WTC11 (cell line): ENCODE measurements around the gene UMOD. TPM values are rescaled to one million over a fixed set of nuclear protein-coding genes. Genes with fewer than 3 reads are reported as not detected.

Experiments
- ATAC-seq: fragments of 200-7000 bp; cut with Tn5 transposase; 2 replicates; pipeline ENCODE4 v1.10.0; 2021; ENCODE audit warnings: mild to moderate bottlenecking, moderate library complexity
- CTCF ChIA-PET: fragments of 300-600 bp; sonication (Branson Sonifier 250); formaldehyde crosslinking; loops from one replicate; lab custom pipeline; 2021; ENCODE audit warnings: antibody characterized with exemption; lab: Charles Lee
- POLR2A ChIA-PET: fragments of 350-600 bp; sonication (Branson Sonifier 250); formaldehyde crosslinking; loops from one replicate; lab custom pipeline; 2021; ENCODE audit warnings: antibody characterized with exemption; lab: Charles Lee
- DNase-seq: peaks from one replicate; pipeline ENCODE4 v3.0.0; 2021; ENCODE audit warnings: low spot score
- H3K27ac Mint-ChIP-seq: 2 replicates; pipeline ENCODE4 v1.8.0; 2021; ENCODE audit warnings: mixed read lengths
- H3K27me3 Mint-ChIP-seq: 2 replicates; pipeline ENCODE4 v1.8.0; 2021; ENCODE audit warnings: low read depth, mild to moderate bottlenecking, moderate library complexity, mixed read lengths
- H3K36me3 Mint-ChIP-seq: 2 replicates; pipeline ENCODE4 v1.8.0; 2021; ENCODE audit warnings: mixed read lengths
- H3K4me1 Mint-ChIP-seq: 2 replicates; pipeline ENCODE4 v1.8.0; 2022; ENCODE audit warnings: mixed read lengths
- H3K4me3 Mint-ChIP-seq: 2 replicates; pipeline ENCODE4 v1.8.0; 2021; ENCODE audit warnings: mild to moderate bottlenecking, moderate library complexity, mixed read lengths
- H3K9me3 Mint-ChIP-seq: 2 replicates; pipeline ENCODE4 v1.8.0; 2021; ENCODE audit warnings: mixed read lengths
- ATF2 ChIP-seq: sonication (generic); formaldehyde crosslinking; IDR thresholded peaks from 2 replicates; pipeline ENCODE4 v1.8.1; 2022; ENCODE audit warnings: low read depth, missing genetic modification reagents, borderline replicate concordance
- CBFB ChIP-seq: sonication (generic); formaldehyde crosslinking; IDR thresholded peaks from 2 replicates; pipeline ENCODE4 v1.8.1; 2022; ENCODE audit warnings: mild to moderate bottlenecking, low read depth, missing genetic modification reagents
- CTCF ChIP-seq: fragments of 200-600 bp; IDR thresholded peaks from 2 replicates; pipeline ENCODE4 v1.8.0; 2022; ENCODE audit warnings: antibody characterized with exemption
- ELF4 ChIP-seq: sonication (generic); formaldehyde crosslinking; IDR thresholded peaks from 2 replicates; pipeline ENCODE4 v1.8.1; 2022; ENCODE audit warnings: low read depth, mild to moderate bottlenecking, moderate library complexity, missing genetic modification reagents
- EMX1 ChIP-seq: fragments of 250-450 bp; sonication (Bioruptor Pico); IDR thresholded peaks from 2 replicates; pipeline ENCODE4 v1.8.0; 2021; ENCODE audit warnings: mild to moderate bottlenecking
- FOXK1 ChIP-seq: sonication (generic); formaldehyde crosslinking; IDR thresholded peaks from 2 replicates; pipeline ENCODE4 v1.8.0; 2022; ENCODE audit warnings: mild to moderate bottlenecking, moderate library complexity, missing genetic modification reagents
- GRHL2 ChIP-seq: fragments of 250-450 bp; sonication (Bioruptor Pico); IDR thresholded peaks from 2 replicates; pipeline ENCODE4 v1.8.0; 2022; ENCODE audit warnings: mild to moderate bottlenecking, moderate library complexity; ENCODE audit not compliant: insufficient replicate concordance, severe bottlenecking
- IRF1 ChIP-seq: sonication (generic); formaldehyde crosslinking; IDR thresholded peaks from 2 replicates; pipeline ENCODE4 v1.8.0; 2023; ENCODE audit warnings: missing genetic modification reagents
- KAT7 ChIP-seq: sonication (generic); formaldehyde crosslinking; IDR thresholded peaks from 2 replicates; pipeline ENCODE4 v1.8.1; 2023; ENCODE audit warnings: missing genetic modification reagents, mild to moderate bottlenecking, borderline replicate concordance
- NR1H2 ChIP-seq: sonication (generic); formaldehyde crosslinking; IDR thresholded peaks from 2 replicates; pipeline ENCODE4 v1.9.0; 2021; ENCODE audit warnings: mild to moderate bottlenecking, moderate library complexity, missing genetic modification reagents
- PRRX2 ChIP-seq: fragments of 250-450 bp; sonication (Bioruptor Pico); IDR thresholded peaks from 2 replicates; pipeline ENCODE4 v1.8.0; 2021; ENCODE audit warnings: mild to moderate bottlenecking
- STAT6 ChIP-seq: sonication (generic); formaldehyde crosslinking; conservative IDR thresholded peaks from 2 replicates; pipeline ENCODE4 v1.8.1; 2023; ENCODE audit warnings: mild to moderate bottlenecking, low read depth, missing genetic modification reagents, moderate library complexity
- TEAD4 ChIP-seq: sonication (generic); formaldehyde crosslinking; IDR thresholded peaks from 2 replicates; pipeline ENCODE4 v1.8.0; 2022; ENCODE audit warnings: mild to moderate bottlenecking, missing genetic modification reagents
- TP53 ChIP-seq: sonication (generic); formaldehyde crosslinking; IDR thresholded peaks from 2 replicates; pipeline ENCODE4 v1.8.1; 2023; ENCODE audit warnings: mild to moderate bottlenecking, missing genetic modification reagents
- USF1 ChIP-seq: sonication (generic); formaldehyde crosslinking; IDR thresholded peaks from 2 replicates; pipeline ENCODE4 v1.8.0; 2022; ENCODE audit warnings: mild to moderate bottlenecking, missing genetic modification reagents
- USF2 ChIP-seq: sonication (generic); formaldehyde crosslinking; IDR thresholded peaks from 2 replicates; pipeline ENCODE4 v1.8.1; 2023; ENCODE audit warnings: mild to moderate bottlenecking, missing genetic modification reagents, moderate library complexity
- ZBTB43 ChIP-seq: sonication (generic); formaldehyde crosslinking; IDR thresholded peaks from 2 replicates; pipeline ENCODE4 v1.8.1; 2023; ENCODE audit warnings: mild to moderate bottlenecking, missing genetic modification reagents
- ZNF138 ChIP-seq: sonication (generic); formaldehyde crosslinking; conservative IDR thresholded peaks from 2 replicates; pipeline ENCODE4 v1.8.1; 2022; ENCODE audit warnings: mild to moderate bottlenecking, moderate library complexity, missing genetic modification reagents
- ZNF219 ChIP-seq: sonication (generic); formaldehyde crosslinking; IDR thresholded peaks from 2 replicates; pipeline ENCODE4 v1.8.0; 2023; ENCODE audit warnings: missing genetic modification reagents, mild to moderate bottlenecking, borderline replicate concordance
- ZNF416 ChIP-seq: fragments of 250-450 bp; sonication (Bioruptor Pico); IDR thresholded peaks from 2 replicates; pipeline ENCODE4 v1.9.0; 2021; ENCODE audit warnings: mild to moderate bottlenecking, inconsistent platforms
- total RNA-seq: library from RNA; stranded (reverse); gene quantifications from 3 replicates; pipeline ENCODE4 v1.2.3, GENCODE V29; 2021

Gene UMOD
- total RNA-seq, 1 experiment from 2014 or later, result not detected

GRCh38 chr16:20301840-20302239 lies 50.7 kb downstream of the UMOD start (continued):
- TF ChIP-seq STAT6 (CRISPR knock-in tag) (no peak), KAT7 (CRISPR knock-in tag) (no peak), GRHL2 (CRISPR knock-in tag) (no peak)

- DNase-seq (peak; percentile 64), ATAC-seq (peak; percentile 97)
- CTCF ChIA-PET, result interaction anchor here (0.5 to 5.3 kb wide), 102 partner anchors 9 to 985 kb away, joined by 3 to 215 read pairs (median 4); no protein-coding TSS in a partner anchor
- TF ChIP-seq ZNF219 (CRISPR knock-in tag) (no peak), CTCF (peak; percentile 66), ATF2 (CRISPR knock-in tag) (no peak), TEAD4 (CRISPR knock-in tag) (no peak), PRRX2 (no peak), ELF4 (CRISPR knock-in tag) (no peak), USF2 (CRISPR knock-in tag) (no peak), GRHL2 (CRISPR knock-in tag) (no peak)
- Mint-ChIP-seq H3K36me3 (no peaks in the 10 kb centered on the region), H3K27me3 (no peaks in the 10 kb centered on the region), H3K4me3 (no peak overlapping the region), H3K27ac (no peak overlapping the region), H3K9me3 (no peaks in the 10 kb centered on the region; the same call in 1 of the 2 replicates), H3K4me1 (0 out of 2 replicates have a peak, but pooled peaks cover 3% of the 10 kb centered on the region)
- POLR2A ChIA-PET, result interaction anchor here (0.8 to 1.3 kb wide), 3 partner anchors 83 to 393 kb away, joined by 3 to 7 read pairs (median 3); no protein-coding TSS in a partner anchor
Observed at GRCh38 chr16:20300312-20301097, 52.0 kb downstream of the UMOD start.

GRCh38 chr16:20298452-20298851 lies 54.1 kb downstream of the UMOD start:
- ATAC-seq (no peak), DNase-seq (no peak)
- no peak overlapping the region for H3K27ac Mint-ChIP-seq
- CTCF ChIA-PET, result interaction anchor here (1.3 to 5.3 kb wide), 3 partner anchors 317 to 391 kb away, joined by 3 to 215 read pairs (median 30); no protein-coding TSS in a partner anchor
- no peaks in the 10 kb centered on the region; the same call in 1 of the 2 replicates for H3K9me3 Mint-ChIP-seq
- H3K36me3 Mint-ChIP-seq, result no peaks in the 10 kb centered on the region
- peaks cover 13% of the 10 kb centered on the region for H3K4me1 Mint-ChIP-seq
- H3K4me3 Mint-ChIP-seq, result no peak overlapping the region
- no peaks in the 10 kb centered on the region for H3K27me3 Mint-ChIP-seq
- POLR2A ChIA-PET, result no interaction called here
- TF ChIP-seq ZNF416 (no peak), TP53 (CRISPR knock-in tag) (no peak), ZBTB43 (no peak), FOXK1 (no peak), PRRX2 (no peak), CBFB (CRISPR knock-in tag) (no peak), IRF1 (CRISPR knock-in tag) (no peak), ZNF138 (CRISPR knock-in tag) (no peak), NR1H2 (CRISPR knock-in tag) (no peak), USF1 (CRISPR knock-in tag) (no peak), EMX1 (CRISPR knock-in tag) (no peak)
